Stimulated activated CD4-positive, alpha-beta T cell treated with anti-CD3 and anti-CD28 coated beads, Interleukin-15, amount 100 ng/mL, for 24 hours (primary cell): ENCODE measurements around the gene PFKFB3.
"Not testable (repeated sequence)": the region's sequence is repeated elsewhere in the genome, so short reads cannot be mapped to it uniquely, and the experiment has no call there.

ENCODE experiments used
- DNase-seq: peaks from one replicate; pipeline ENCODE4 v3.0.0-alpha.2; 2020

PFKFB3 gene

GRCh38 chr10:6203331-6204062 is 765 bp downstream of the PFKFB3 start:
- DNase-seq: peak; percentile 71

- peak; percentile 82 for DNase-seq
These were observed 1.3 kb downstream of the PFKFB3 start for GRCh38 chr10:6204063-6204340.

GRCh38 chr10:6204341-6205191 is 1.8 kb downstream of the PFKFB3 start:
- peak; percentile 22 for DNase-seq

- not testable (repeated sequence) for DNase-seq
These were observed 3.8 kb downstream of the PFKFB3 start for GRCh38 chr10:6206486-6206885.

DNA sequence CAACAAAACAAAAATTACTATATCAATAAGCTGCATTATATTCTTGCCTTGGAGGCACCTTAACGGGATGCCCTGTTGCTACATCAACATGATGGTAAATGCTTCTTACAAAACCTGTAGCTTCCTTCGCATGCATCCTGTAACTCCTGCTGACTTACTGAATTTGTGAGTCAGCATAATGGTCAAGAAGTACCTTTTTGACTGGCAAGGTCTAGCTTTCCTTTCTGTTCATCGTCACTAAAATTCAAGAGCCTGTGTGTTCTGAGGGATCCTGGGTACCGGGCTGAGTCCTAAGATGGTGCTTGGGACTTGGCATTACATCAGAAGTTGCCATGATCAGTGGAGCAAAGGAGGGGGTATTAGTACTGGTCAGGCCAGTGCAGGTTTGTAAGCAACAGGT is 4.9 kb downstream of the PFKFB3 start:
- DNase-seq: no peak

DNA sequence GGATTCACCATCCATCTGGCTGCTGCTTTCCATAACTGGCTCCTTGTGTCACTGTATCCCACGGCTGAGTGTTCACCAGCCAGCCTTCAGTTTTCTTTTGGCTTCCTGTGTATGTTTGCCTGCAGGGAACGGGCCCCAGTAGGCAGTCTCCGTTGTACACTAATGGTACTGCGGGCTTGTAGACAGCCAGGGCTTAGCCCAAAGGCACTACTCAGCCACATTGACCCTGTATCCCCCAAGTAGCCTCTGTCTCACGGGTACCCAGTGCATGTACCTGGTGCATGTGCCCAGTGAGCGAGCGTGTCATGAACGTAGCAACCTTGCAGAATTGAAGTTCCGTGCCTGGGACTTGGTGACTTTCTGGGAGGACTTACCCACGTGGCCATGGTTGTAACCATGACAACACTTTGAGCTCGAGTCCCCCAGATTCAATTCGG is 6.1 kb downstream of the PFKFB3 start:
- no peak for DNase-seq

GRCh38 chr10:6211341-6211670 is 8.6 kb downstream of the PFKFB3 start:
- no peak for DNase-seq

- DNase-seq: no peak
These were observed 9.2 kb downstream of the PFKFB3 start for GRCh38 chr10:6211671-6212635.

- no peak for DNase-seq
These were observed 10.1 kb downstream of the PFKFB3 start for GRCh38 chr10:6212806-6213205.

DNA sequence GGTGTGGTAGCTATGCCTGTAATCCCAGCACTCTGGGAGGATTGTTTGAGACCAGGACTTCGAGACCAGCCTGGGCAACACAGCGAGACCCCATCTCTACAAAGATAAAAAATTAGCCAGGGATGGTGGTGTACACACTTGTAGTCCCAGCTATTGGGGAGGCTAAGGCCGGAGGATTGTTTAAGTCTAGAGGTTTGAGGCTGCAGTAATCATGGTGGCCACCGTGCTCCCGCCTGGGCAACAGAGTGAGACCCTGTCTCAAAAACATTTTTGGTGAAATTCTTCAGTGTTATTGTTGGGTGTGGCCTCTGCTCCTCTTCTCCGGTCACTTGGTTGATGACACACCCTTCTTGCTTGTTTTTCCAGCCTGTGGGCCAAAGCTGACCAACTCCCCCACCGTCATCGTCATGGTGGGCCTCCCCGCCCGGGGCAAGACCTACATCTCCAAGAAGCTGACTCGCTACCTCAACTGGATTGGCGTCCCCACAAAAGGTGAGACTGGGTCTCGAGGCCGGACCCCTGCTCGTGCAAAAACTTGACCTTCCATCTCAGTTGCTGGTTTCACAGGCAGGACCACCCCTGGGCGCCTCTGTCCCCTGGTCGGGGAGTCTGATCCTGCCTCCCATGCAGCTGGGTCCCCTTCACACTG is 10.6 kb downstream of the PFKFB3 start:
- DNase-seq: no peak

DNA sequence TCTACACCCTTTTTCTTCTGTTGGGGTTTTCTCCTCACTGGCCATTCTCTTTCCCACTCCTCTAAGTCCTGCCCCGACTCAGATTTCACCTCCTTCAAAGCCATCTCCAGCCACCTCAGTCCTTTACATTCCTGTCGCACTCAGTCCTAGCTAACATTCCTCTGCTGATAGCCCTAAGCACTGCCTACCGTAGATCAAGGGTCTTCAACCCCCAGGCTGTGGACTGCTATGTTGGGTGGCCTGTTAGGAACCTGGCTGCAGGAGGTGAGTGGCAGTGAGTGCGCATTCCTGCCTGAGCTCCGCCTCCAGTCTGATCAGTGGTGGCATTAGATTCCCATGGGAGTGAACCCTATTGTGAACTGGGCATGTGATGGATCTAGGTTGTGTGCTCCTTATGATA is 11.2 kb downstream of the PFKFB3 start:
- DNase-seq: no peak

GRCh38 chr10:6214612-6215011 is 11.9 kb downstream of the PFKFB3 start:
- no peak for DNase-seq

DNA sequence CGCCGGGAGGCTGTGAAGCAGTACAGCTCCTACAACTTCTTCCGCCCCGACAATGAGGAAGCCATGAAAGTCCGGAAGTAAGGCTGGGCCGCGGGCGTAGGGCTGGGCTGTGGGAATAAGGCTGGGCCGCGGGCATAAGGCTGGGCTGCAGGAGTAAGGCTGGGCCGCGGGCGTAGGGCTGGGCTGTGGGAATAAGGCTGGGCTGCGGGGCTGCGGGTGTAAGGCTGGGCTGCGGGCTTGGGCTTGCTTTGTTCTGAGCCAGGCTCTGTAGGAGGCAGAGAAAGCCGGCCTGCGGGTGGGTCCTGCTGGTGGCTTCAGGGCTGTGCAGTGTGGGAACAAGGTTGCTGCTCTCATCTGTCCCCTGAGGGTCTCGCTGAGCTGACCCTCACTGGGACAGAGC is 12.5 kb downstream of the PFKFB3 start:
- DNase-seq: no peak

DNA sequence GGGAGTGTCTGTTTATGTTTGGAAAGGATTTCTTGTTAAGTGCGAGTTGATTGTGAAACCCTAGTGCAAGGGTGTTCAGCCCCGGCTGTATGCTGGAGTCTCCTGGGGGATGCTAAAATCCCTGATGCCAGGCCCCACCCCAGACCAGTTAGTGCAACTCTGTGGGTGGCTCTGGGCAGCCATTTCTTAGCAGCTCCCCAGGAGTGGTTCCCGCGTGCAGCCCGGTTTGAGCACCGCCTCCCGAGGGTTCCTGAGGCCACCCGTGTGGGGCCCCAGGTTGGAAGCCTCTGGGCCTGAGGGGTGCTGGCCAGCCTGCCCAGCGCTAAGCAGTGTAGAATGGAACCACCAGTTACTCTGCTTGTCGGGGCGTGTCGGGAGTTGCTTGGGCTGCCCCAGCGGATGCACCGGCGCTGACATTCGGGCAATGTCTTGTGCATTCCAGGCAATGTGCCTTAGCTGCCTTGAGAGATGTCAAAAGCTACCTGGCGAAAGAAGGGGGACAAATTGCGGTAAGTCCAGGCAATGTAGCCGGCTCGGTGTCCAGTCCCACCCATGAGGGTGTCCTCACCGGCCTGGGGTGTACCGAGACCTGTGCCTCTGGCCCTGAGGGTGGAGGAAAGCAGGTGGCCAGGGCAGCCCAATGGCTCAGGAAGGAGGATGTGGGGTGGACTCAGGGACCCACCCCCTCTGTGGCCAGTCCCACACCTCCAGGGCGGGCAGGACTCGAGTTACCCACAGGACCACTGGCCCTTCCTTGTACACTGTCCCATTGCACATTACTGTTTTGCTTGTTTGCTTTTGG is 13.2 kb downstream of the PFKFB3 start:
- no peak for DNase-seq

GRCh38 chr10:6216916-6217315 is 14.2 kb downstream of the PFKFB3 start:
- no peak for DNase-seq

- no peak for DNase-seq
These were observed 14.9 kb downstream of the PFKFB3 start for GRCh38 chr10:6217611-6218010.

- no peak for DNase-seq
These were observed 16.2 kb downstream of the PFKFB3 start for GRCh38 chr10:6218692-6219493.

DNA sequence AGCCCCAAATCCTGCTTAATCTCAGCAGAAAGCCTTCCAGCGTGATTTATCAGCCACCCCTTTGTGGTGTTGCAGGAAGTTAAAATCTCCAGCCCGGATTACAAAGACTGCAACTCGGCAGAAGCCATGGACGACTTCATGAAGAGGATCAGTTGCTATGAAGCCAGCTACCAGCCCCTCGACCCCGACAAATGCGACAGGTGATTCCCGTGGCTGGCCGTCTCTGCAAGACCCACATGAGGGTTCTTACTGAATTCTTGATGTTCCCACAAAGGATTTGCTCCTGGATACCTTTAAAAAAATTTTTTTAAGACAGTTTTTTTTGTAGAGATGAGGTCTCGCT is 16.7 kb downstream of the PFKFB3 start:
- DNase-seq: no peak

DNA sequence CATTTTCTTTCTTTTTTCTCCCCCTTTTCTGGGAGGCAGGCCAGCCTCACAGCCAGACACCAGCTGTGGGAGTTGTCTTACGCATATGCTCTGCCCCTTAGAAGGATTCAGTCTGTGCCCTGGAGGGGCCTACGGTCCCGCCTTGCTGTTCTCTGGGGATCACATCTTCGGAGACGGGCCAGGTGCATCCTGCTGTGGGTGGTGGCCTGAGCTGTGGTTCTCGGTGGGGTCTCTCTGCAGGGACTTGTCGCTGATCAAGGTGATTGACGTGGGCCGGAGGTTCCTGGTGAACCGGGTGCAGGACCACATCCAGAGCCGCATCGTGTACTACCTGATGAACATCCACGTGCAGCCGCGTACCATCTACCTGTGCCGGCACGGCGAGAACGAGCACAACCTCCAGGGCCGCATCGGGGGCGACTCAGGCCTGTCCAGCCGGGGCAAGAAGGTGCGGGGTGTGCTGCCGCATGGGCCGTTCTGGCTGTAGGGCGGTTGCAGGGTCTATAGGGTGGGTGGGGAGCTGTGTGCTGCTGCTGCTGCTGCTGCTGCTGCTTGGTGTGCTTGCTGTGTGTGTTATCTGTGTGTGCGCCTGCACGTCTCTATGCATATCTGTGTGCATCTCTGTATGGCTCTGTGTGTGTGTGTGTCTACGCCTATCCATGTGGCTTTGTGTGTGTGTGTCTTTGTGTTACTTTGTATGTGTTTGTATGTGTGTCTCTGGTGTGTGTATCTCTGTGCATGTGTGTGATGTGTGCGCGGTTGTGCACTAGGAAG is 17.9 kb downstream of the PFKFB3 start:
- no peak for DNase-seq

GRCh38 chr10:6221192-6221940 is 18.6 kb downstream of the PFKFB3 start:
- DNase-seq: no peak
